Measurements from ENCODE around the gene SMIM28.

SMIM28 gene

GRCh38 chr6:138386897-138387296, 9.2 kb downstream of the SMIM28 start:
- intact Hi-C loops (cut with DNase I; ENCODE audit: low total_unique reads): no loop called here
- Histone ChIP-seq H3K9me3 (no peaks in the 10 kb centered on the region), H3K4me3 (no peak overlapping the region), H3K27me3 (peaks cover 0 to 3% of the 10 kb centered on the region in 2 donors), H3K4me1 (no peaks in the 10 kb centered on the region), H3K27ac (no peak overlapping the region), H3K36me3 (no peaks in the 10 kb centered on the region)
- DNase-seq: no peak
- TF ChIP-seq CTCF (IDR thresholded peaks at IDR 0.05): no peak

GRCh38 chr6:138387577-138388368, 10.1 kb downstream of the SMIM28 start:
- no peaks in the 10 kb centered on the region for H3K4me1 ChIP-seq
- no peak for TF ChIP-seq CTCF (IDR thresholded peaks at IDR 0.05)
- no peaks in the 10 kb centered on the region for H3K9me3 ChIP-seq
- no peak for DNase-seq
- intact Hi-C loops (cut with DNase I; ENCODE audit: low total_unique reads): no loop called here
- no peak overlapping the region for H3K4me3 ChIP-seq
- no peak overlapping the region for H3K27ac ChIP-seq
- peaks cover 0 to under 1% of the 10 kb centered on the region in 2 donors for H3K27me3 ChIP-seq
- H3K36me3 ChIP-seq: no peaks in the 10 kb centered on the region

- Histone ChIP-seq H3K27ac (no peak overlapping the region), H3K4me3 (no peak overlapping the region), H3K4me1 (no peaks in the 10 kb centered on the region), H3K9me3 (no peaks in the 10 kb centered on the region), H3K36me3 (no peaks in the 10 kb centered on the region), H3K27me3 (no peaks in the 10 kb centered on the region)
- intact Hi-C loops (cut with DNase I; ENCODE audit: low total_unique reads): no loop called here
- TF ChIP-seq CTCF (IDR thresholded peaks at IDR 0.05): no peak
- DNase-seq: no peak
Observed at GRCh38 chr6:138389551-138389950, 11.8 kb downstream of the SMIM28 start.

- Histone ChIP-seq H3K27me3 (no peaks in the 10 kb centered on the region), H3K27ac (no peak overlapping the region), H3K36me3 (no peaks in the 10 kb centered on the region), H3K4me1 (no peaks in the 10 kb centered on the region), H3K4me3 (no peak overlapping the region), H3K9me3 (no peaks in the 10 kb centered on the region)
- intact Hi-C loops (cut with DNase I; ENCODE audit: low total_unique reads): no loop called here
- no peak for DNase-seq
- no peak for TF ChIP-seq CTCF (IDR thresholded peaks at IDR 0.05)
Observed at GRCh38 chr6:138393871-138394783, 16.4 kb downstream of the SMIM28 start.

- no peak for DNase-seq
- Histone ChIP-seq H3K36me3 (no peaks in the 10 kb centered on the region), H3K4me1 (no peaks in the 10 kb centered on the region), H3K4me3 (no peak overlapping the region), H3K9me3 (no peaks in the 10 kb centered on the region), H3K27ac (no peak overlapping the region), H3K27me3 (no peaks in the 10 kb centered on the region)
- no peak for TF ChIP-seq CTCF (IDR thresholded peaks at IDR 0.05)
- intact Hi-C loops (cut with DNase I; ENCODE audit: low total_unique reads): no loop called here
Observed at GRCh38 chr6:138396709-138397108, 19.0 kb downstream of the SMIM28 start.
